SJSA1 (cell line): ENCODE measurements around the gene MAN1C1. TPM values are rescaled to one million over a fixed set of nuclear protein-coding genes. Genes with fewer than 3 reads are reported as not detected.
"Not testable (repeated sequence)": the region's sequence is repeated elsewhere in the genome, so short reads cannot be mapped to it uniquely, and the experiment has no call there.

Experiments used
- DNase-seq, 2 experiments: peaks; one replicate each; pipeline ENCODE4 v3.0.0-alpha.2; 2015 to 2020; ENCODE audit warnings: low spot score in 2 of 2, low read depth in 1 of 2
- H3K27ac ChIP-seq: fragments of 250-450 bp; sonication (Bioruptor Pico); 2 replicates; pipeline ENCODE4 v1.5.1; 2020; ENCODE audit warnings: mild to moderate bottlenecking, moderate library complexity
- H3K27me3 ChIP-seq: fragments of 250-450 bp; sonication (Bioruptor Pico); replicated peaks from 2 replicates; pipeline ENCODE4 v1.5.1; 2020; ENCODE audit warnings: mild to moderate bottlenecking, moderate library complexity
- H3K36me3 ChIP-seq: fragments of 250-450 bp; sonication (Bioruptor Pico); 2 replicates; pipeline ENCODE4 v1.5.1; 2020; ENCODE audit warnings: mild to moderate bottlenecking
- H3K4me1 ChIP-seq: fragments of 250-450 bp; sonication (Bioruptor Pico); replicated peaks from 2 replicates; pipeline ENCODE4 v1.6.1; 2021; ENCODE audit warnings: mild to moderate bottlenecking
- H3K4me3 ChIP-seq: fragments of 250-450 bp; sonication (Bioruptor Pico); 2 replicates; pipeline ENCODE4 v1.5.1; 2020; ENCODE audit warnings: mild to moderate bottlenecking
- H3K9me3 ChIP-seq: fragments of 250-450 bp; sonication (Bioruptor Pico); replicated peaks from 2 replicates; pipeline ENCODE4 v1.5.1; 2020; ENCODE audit warnings: mild to moderate bottlenecking
- total RNA-seq: library from RNA; depleted of rRNA; stranded (reverse); fragments of >200 nt; shearing (Covaris generic); gene quantifications from 2 replicates; pipeline ENCODE4 v1.2.3, GENCODE V29; 2014

Gene MAN1C1
- total RNA-seq, 1 experiment from 2014 or later = not detected

DNA sequence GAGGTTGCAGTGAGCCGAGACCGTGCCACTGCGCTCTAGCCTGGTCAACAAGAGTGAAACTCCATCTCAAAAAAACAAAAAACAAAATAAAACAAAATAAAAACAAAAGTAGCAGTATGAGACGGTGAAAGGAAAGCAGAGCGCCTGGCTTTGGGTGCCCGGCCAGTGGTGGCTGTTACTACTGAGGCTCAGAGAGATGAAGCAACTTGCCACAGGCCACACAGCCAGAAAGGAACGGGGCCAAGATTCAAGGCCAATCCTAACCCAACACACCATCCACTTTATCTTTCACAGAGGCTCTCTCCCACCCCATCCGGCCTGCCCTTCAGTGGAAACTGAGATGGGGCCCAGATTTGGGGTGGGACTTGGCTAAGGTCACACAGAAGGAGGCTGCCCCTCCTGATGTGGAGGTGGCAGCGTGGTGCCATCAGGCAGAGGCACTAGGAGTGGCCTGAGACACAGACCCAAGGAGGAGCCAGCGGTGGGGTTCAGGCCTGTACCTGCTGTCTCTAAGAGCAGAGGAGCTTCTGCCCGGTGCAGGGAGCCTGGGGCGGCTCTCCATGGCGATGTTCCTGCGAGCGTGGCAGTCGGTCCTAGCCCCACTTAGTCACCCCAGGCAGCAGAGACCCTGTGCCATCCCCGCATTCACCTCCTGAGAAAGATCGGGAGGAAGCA is 40.0 kb upstream of the MAN1C1 start:
- no peaks in the 10 kb centered on the region for H3K27me3 ChIP-seq
- no peaks in the 10 kb centered on the region for H3K4me1 ChIP-seq
- no peak overlapping the region for H3K27ac ChIP-seq
- H3K9me3 ChIP-seq = no peaks in the 10 kb centered on the region
- no peak for DNase-seq
- H3K36me3 ChIP-seq = no peaks in the 10 kb centered on the region
- H3K4me3 ChIP-seq = no peak overlapping the region

DNA sequence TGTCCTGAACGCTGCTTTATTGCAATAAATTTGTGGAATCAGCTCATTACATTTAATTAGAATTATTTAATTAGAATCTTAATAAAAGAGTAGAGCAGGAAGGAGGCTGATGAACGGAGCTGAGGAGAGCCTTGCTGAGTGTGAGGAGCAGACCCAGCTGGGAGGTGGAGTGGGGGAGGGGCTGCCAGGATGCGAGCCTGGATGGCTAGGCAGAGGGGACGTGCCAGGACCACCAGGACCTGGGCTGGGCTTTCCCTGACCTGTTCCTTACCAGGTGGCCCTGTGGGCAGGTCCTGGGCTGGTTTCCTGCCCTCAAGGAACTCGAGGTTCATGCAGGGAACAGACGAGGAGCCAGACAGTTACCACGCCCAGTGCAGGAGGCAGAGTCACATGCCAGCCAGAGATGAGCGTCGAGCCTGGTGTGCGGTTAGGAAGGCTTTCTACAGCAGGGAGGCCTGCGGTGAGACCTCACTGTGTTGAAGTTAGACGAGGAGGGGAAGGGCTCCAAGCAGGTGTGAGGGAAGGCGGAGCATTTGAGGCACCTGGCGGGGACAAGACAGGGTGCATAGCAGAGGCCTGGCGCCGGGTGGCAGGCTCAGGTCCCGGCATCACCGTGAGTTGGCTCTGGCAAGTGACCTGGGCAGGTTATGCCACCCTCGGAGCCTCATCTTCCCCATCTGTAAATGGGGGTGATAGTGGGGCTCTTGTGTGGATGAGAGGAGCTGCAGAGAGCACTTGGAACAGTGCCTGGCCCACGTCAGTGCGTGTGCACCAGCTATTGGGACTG is 39.3 kb upstream of the MAN1C1 start:
- Histone ChIP-seq H3K27me3 (no peaks in the 10 kb centered on the region), H3K4me1 (no peaks in the 10 kb centered on the region), H3K36me3 (no peaks in the 10 kb centered on the region), H3K9me3 (no peaks in the 10 kb centered on the region), H3K27ac (no peak overlapping the region), H3K4me3 (no peak overlapping the region)
- no peak for DNase-seq

DNA sequence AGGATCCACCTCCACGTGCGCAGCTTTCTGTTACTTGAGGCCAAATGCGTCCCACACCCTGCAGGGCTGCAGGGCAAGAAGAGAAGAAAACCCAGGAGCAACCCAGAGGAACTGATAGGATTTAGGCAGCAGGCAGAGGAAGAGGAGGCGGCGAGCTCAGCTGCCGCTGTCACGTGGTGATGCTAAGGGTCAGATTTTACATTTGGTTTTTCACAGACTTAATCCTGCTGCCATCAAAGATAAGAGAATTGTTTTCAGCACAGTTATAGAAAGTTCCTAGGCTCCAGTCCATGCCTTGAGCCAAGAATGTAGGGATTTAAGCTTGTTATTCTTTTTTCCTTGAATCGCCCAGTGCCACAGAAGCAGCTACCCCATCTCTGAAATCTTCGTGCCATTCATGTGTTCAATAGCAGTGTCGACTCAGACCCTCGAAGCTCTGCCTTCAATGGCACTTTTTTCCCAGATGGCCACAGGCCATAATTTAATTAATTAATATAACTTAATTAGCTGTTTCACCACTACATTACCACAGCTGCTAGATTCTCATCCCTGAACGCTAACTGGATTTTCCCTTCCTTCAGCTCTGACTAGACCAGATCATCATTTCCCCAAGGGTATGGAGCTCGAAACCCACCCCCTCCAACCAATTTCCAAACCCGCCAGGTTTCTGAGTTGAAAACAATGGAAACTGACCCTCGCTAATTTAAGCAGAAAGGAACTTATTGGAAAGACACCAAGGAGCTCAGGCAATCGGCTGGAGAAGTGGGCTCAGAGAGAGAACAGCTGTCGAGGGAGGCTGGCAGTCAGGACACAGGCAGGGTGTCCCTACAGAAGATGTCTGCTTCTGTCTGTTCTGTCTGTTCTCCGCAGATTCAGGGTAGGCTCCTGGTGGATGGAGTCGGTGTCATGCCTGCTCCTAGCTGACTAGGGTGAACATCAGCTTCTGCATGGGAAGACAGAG is 37.0 kb upstream of the MAN1C1 start:
- H3K27ac ChIP-seq = no peak overlapping the region
- no peak overlapping the region for H3K4me3 ChIP-seq
- no peaks in the 10 kb centered on the region for H3K4me1 ChIP-seq
- no peaks in the 10 kb centered on the region for H3K36me3 ChIP-seq
- H3K27me3 ChIP-seq = no peaks in the 10 kb centered on the region
- DNase-seq = no peak
- no peaks in the 10 kb centered on the region for H3K9me3 ChIP-seq

DNA sequence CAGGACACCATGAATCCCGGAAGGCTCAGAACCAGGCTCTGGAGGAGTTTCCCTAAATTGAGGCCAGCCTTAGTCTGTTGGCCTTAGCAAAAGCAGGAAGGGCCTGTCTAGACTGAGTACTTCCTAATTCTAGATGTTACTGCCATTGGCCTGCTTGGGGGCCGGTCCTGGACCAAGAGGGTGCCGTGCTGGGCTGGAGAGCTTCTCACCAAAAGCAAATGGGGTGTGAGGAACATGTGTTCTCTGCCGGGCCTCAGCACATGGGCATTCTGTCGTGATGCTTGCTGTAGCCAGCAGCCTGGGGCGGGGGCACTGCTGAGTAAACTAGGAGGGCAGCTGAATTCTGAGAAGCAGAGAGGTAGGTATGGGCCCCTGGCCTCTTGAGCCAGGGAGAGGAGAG is 35.7 kb upstream of the MAN1C1 start:
- H3K4me1 ChIP-seq = no peaks in the 10 kb centered on the region
- no peak overlapping the region for H3K27ac ChIP-seq
- no peaks in the 10 kb centered on the region for H3K36me3 ChIP-seq
- no peak overlapping the region for H3K4me3 ChIP-seq
- no peak for DNase-seq
- no peaks in the 10 kb centered on the region for H3K9me3 ChIP-seq
- H3K27me3 ChIP-seq = no peaks in the 10 kb centered on the region

DNA sequence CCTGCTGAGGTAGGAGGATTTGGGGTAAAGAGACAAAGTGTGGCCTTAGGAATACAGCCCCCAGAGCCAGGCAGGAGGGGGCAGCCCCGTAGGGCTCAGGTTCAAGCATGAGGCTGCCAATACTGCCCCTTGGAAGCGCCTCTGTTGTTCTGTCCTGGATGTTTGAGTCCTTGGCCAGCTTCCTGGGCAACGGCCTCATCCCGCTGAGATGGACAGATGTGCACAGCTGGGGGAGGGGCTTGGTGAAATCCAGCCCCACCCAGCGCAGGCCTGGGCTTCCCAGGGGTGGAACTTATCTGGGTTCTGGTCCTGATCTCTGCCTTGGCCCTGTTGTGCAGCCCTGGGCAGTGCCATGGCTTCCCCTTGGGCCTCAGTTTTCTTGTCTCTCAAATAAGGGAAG is 34.8 kb upstream of the MAN1C1 start:
- Histone ChIP-seq H3K27ac (no peak overlapping the region), H3K27me3 (no peaks in the 10 kb centered on the region), H3K9me3 (no peaks in the 10 kb centered on the region), H3K4me1 (no peaks in the 10 kb centered on the region), H3K4me3 (no peak overlapping the region), H3K36me3 (no peaks in the 10 kb centered on the region)
- DNase-seq = no peak

DNA sequence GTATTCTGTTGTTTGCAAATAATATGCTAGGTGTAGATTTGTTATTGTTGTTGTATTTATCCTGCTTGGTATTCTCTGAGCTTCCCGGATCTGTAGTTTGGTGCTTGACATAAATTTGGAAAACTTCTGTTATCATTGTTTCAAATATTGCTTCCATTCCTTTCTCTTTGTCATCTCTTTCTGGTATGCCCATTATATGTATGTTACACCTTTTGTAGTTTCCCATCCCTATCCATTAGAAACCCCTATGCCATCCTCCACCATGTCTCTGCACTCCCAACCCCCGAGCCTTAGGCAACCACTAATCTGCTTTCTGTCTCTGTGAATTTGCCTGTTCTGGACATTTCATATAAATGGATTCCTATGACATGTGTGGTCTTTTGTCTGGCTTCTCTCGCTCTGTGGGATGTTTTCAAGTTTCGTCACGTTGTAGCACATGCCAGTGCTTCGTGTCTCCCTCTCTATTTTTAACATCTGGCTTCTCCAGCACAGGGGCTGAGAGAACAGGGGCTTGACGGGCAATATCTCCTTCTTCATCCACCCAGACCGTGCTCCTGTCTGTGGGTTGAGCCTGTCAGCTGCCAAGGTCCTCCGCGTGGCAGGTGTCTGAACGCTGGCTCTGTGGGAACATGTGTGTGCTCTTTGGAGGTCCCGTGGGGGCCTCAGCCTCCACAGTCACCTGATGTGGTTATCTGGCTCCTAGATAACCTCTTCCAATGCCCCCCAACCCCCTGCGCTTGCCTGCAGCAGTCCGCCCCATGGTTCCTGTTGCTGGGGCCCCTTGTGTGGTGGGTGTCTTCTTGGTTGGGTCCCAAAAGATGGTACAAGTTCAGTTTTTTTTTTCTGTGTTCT is 32.8 kb upstream of the MAN1C1 start:
- Histone ChIP-seq H3K4me3 (no peak overlapping the region), H3K4me1 (no peaks in the 10 kb centered on the region), H3K36me3 (no peaks in the 10 kb centered on the region), H3K27ac (no peak overlapping the region), H3K9me3 (no peaks in the 10 kb centered on the region), H3K27me3 (no peaks in the 10 kb centered on the region)
- no peak for DNase-seq

DNA sequence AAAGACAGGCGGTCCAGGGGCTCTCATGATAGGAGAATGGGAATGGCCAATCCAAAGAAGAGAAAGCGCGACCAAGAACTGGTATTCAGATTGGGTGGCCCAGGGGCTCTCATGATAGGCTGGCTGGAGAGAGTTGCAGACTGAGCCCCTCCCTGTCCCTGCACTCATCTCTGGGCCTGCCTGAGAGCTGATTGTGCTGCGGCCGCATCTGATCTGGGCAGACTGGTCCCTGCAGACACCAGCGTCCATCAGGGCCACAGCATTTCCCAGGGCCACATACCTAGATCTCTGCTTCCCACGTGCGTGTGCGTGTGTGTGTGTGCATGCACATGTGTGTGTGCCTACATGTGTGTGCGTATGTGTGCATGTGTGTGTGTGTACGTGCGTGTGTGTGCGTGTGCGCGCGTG is 30.4 kb upstream of the MAN1C1 start:
- H3K4me1 ChIP-seq = no peaks in the 10 kb centered on the region
- no peaks in the 10 kb centered on the region for H3K9me3 ChIP-seq
- no peak for DNase-seq
- no peaks in the 10 kb centered on the region for H3K27me3 ChIP-seq
- no peak overlapping the region for H3K27ac ChIP-seq
- no peak overlapping the region for H3K4me3 ChIP-seq
- no peaks in the 10 kb centered on the region for H3K36me3 ChIP-seq

DNA sequence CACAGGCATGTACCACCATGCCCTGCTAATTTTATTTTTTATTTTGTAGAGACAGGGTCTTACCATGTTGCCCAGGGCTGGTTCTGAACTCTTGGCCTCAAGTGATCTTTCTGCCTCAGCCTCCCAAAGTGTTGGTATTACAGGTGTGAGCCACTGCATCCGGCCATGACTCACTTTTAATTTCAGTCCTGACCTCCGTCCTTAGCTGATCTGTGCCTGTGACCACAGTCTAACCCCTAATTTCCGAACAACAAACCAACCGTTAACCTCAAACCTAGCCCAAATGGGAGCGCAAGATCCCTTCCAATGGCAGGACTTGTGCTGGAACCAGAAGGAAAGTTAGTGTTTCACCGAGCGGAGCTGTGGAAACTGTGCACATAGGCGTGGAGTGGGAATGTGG is 29.3 kb upstream of the MAN1C1 start:
- no peak overlapping the region for H3K4me3 ChIP-seq
- no peaks in the 10 kb centered on the region for H3K4me1 ChIP-seq
- no peaks in the 10 kb centered on the region for H3K36me3 ChIP-seq
- DNase-seq = no peak
- no peaks in the 10 kb centered on the region for H3K27me3 ChIP-seq
- H3K27ac ChIP-seq = no peak overlapping the region
- H3K9me3 ChIP-seq = no peaks in the 10 kb centered on the region

DNA sequence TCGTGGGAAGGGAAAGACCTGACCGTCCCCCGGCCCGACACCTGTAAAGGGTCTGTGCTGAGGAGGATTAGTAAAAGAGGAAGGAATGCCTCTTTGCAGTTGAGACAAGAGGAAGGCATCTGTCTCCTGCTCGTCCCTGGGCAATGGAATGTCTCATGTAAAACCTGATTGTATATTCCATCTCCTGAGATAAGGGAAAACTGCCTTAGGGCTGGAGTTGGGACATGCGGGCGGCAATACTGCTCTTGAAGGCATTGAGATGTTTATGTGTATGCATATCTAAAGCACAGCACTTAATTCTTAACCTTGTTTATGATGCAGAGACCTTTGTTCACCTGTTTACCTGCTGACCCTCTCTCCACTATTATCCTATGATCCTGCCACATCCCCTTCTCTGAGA is 28.4 kb upstream of the MAN1C1 start:
- H3K4me3 ChIP-seq, DNase-seq, H3K9me3 ChIP-seq, H3K36me3 ChIP-seq, H3K27ac ChIP-seq, H3K4me1 ChIP-seq, H3K27me3 ChIP-seq: not testable (repeated sequence)

DNA sequence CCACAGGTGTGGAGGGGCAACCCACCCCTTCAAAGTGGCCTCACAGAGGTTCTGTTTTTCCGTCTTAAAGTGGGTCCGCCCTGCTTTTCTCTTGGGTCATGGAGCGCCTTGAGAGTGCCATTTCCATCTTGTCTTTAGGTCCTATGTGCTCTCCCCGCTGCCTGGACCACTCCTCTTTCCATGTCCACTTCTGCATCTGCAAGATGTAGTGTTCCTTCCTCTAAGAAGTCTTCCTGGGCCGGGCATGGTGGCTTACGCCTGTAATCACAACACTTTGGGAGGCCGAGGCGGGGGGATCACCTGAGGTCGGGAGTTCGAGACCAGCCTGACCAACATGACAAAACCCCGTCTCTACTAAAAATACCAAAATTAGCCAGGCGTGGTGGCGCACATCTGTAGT is 27.8 kb upstream of the MAN1C1 start:
- DNase-seq, H3K9me3 ChIP-seq, H3K4me1 ChIP-seq, H3K27me3 ChIP-seq, H3K4me3 ChIP-seq, H3K36me3 ChIP-seq, H3K27ac ChIP-seq: not testable (repeated sequence)

DNA sequence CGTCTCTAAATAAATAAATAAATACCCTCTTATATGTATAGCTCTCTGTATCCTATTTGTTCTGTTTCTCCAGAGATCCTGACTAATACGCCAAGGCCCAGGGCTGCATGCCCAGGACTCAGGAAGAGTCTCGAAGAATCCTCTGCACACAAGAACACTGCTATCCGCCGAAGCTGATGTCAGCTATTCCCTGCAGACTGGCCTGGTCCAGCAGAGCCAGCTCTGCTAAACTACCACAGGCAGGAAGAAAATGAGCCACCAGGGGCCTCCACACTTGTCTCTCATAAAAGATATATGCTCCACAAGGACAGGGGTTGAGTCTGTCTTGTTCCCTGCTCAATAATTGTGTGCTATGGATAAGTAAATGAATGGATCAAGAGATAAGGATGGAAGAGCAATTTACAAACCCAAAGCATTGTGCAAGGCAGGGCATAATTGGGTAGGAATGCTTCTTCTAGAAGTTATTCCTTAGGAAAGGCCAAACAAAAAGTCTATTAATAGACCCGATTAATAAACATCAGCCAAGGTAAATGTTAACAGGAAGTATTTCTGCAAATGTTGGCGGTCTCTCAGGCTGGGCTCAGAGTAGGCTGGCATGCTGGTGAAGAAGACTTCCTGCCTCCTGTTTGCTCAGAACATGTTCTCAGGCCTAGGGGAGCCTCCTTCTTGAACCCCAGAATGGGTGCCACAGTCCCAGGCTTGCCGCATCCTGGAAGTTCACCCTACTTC is 26.3 kb upstream of the MAN1C1 start:
- Histone ChIP-seq H3K4me3 (no peak overlapping the region), H3K4me1 (no peaks in the 10 kb centered on the region), H3K9me3 (no peaks in the 10 kb centered on the region), H3K27me3 (no peaks in the 10 kb centered on the region), H3K36me3 (no peaks in the 10 kb centered on the region), H3K27ac (no peak overlapping the region)
- no peak for DNase-seq

DNA sequence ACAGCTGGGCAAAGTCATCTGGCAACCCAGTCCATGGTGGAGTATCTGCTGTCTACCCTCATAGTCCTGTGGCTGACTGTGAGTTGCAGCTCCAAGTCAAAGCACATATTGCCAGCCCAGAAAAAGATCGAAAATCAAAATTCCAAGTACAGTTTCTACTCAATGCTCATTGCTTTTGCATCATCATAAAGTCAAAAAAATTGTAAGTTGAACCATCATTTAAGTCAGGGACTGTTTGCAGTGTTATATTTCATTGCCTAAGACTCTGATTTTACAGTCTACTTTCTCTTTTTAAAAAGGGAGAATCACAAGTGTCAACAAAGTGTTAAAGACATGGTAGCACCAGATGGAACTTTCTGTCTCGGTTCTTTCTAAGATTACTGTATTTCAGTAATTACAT is 22.7 kb upstream of the MAN1C1 start:
- H3K9me3 ChIP-seq = no peaks in the 10 kb centered on the region
- H3K36me3 ChIP-seq = no peaks in the 10 kb centered on the region
- DNase-seq = no peak
- no peak overlapping the region for H3K27ac ChIP-seq
- H3K4me3 ChIP-seq = no peak overlapping the region
- no peaks in the 10 kb centered on the region for H3K27me3 ChIP-seq
- no peaks in the 10 kb centered on the region for H3K4me1 ChIP-seq

DNA sequence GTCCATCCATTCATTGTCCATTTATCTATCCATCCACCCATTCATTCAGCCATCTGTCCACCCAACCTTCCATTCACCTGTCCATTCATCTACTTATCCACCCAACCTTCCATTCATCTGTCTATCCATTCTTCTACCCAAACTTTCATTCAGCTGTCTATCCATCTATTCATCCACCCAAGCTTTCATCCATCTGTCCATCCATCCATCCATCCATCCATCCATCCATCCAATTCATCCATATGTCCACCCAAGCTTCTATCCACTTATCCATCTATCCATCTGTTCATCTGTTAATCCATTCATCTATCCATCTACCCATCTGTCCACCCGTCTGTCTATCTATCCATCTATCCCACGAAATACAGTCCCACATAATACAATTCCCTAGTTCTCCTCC is 21.6 kb upstream of the MAN1C1 start:
- DNase-seq = no peak
- Histone ChIP-seq H3K27ac (no peak overlapping the region), H3K27me3 (no peaks in the 10 kb centered on the region), H3K4me3 (no peak overlapping the region), H3K9me3 (no peaks in the 10 kb centered on the region), H3K36me3 (no peaks in the 10 kb centered on the region), H3K4me1 (no peaks in the 10 kb centered on the region)
